Immature natural killer cell (primary cell): Measurements from ENCODE around the gene FGFR2. TPM values are rescaled to one million over a fixed set of nuclear protein-coding genes. Genes with fewer than 3 reads are reported as not detected.

Experiments used
- DNase-seq, 3 donors: peaks; one replicate each; pipeline ENCODE4 v3.0.0; 2022; ENCODE audit warnings: mixed read lengths in 1 of 3
- H3K27ac Mint-ChIP-seq, 6 donors: one replicate each; pipeline ENCODE4 v1.8.0; 2020; ENCODE audit warnings: mixed read lengths in 6 of 6, mild to moderate bottlenecking in 5 of 6, inconsistent platforms in 4 of 6, moderate library complexity in 3 of 6
- H3K27me3 Mint-ChIP-seq, 3 donors: one replicate each; pipeline ENCODE4 v1.8.0; 2020 to 2021; ENCODE audit warnings: low read depth in 3 of 3, mild to moderate bottlenecking in 3 of 3, mixed read lengths in 3 of 3, moderate library complexity in 3 of 3, inconsistent platforms in 1 of 3
- H3K36me3 Mint-ChIP-seq, 3 donors: one replicate each; pipeline ENCODE4 v1.8.0; 2020; ENCODE audit warnings: mixed read lengths in 3 of 3, inconsistent platforms in 2 of 3, mild to moderate bottlenecking in 2 of 3
- H3K4me1 Mint-ChIP-seq, 2 donors: one replicate each; pipeline ENCODE4 v1.8.0; 2020; ENCODE audit warnings: inconsistent platforms in 2 of 2, mild to moderate bottlenecking in 2 of 2, mixed read lengths in 2 of 2, moderate library complexity in 1 of 2
- H3K4me3 Mint-ChIP-seq, 5 donors: one replicate each; pipeline ENCODE4 v1.8.0; 2020; ENCODE audit warnings: mild to moderate bottlenecking in 5 of 5, mixed read lengths in 5 of 5, inconsistent platforms in 3 of 5, moderate library complexity in 3 of 5
- H3K9me3 Mint-ChIP-seq, 6 donors: one replicate each; pipeline ENCODE4 v1.8.0; 2020; ENCODE audit warnings: mild to moderate bottlenecking in 6 of 6, mixed read lengths in 6 of 6, inconsistent platforms in 4 of 6, moderate library complexity in 3 of 6
- polyA plus RNA-seq, 3 donors: library from polyadenylated mRNA; unstranded; fragments of 300-500 nt; fragmentation: Illumina TruSeq; gene quantifications; one replicate each; pipeline ENCODE4 v1.2.3, GENCODE V29; 2021

The FGFR2 gene
- polyA plus RNA-seq, 3 donors from 2014 or later: not detected

GRCh38 chr10:121617176-121617575, 18.9 kb upstream of the FGFR2 start:
- Mint-ChIP-seq H3K9me3 (no peaks in the 10 kb centered on the region), H3K27ac (no peak overlapping the region), H3K27me3 (peaks cover 0 to 2% (median 0%) of the 10 kb centered on the region in 3 donors), H3K36me3 (no peaks in the 10 kb centered on the region), H3K4me1 (no peaks in the 10 kb centered on the region), H3K4me3 (no peak overlapping the region)
- no peak for DNase-seq

- DNase-seq: no peak
- Mint-ChIP-seq H3K36me3 (no peaks in the 10 kb centered on the region), H3K27ac (no peak overlapping the region), H3K4me3 (no peak overlapping the region), H3K27me3 (peaks cover 0 to 4% (median 0%) of the 10 kb centered on the region in 3 donors), H3K9me3 (no peaks in the 10 kb centered on the region), H3K4me1 (no peaks in the 10 kb centered on the region)
Measured at GRCh38 chr10:121616291-121616690, 18.0 kb upstream of the FGFR2 start.

- Mint-ChIP-seq H3K27me3 (peaks cover 0 to 4% (median 0%) of the 10 kb centered on the region in 3 donors), H3K9me3 (no peaks in the 10 kb centered on the region), H3K36me3 (no peaks in the 10 kb centered on the region), H3K4me1 (no peaks in the 10 kb centered on the region), H3K4me3 (no peak overlapping the region), H3K27ac (no peak overlapping the region)
- DNase-seq: no peak
Measured at GRCh38 chr10:121615836-121616235, 17.6 kb upstream of the FGFR2 start.

GRCh38 chr10:121615435-121615793, 17.2 kb upstream of the FGFR2 start:
- no peak for DNase-seq
- Mint-ChIP-seq H3K36me3 (no peaks in the 10 kb centered on the region), H3K9me3 (no peaks in the 10 kb centered on the region), H3K4me1 (no peaks in the 10 kb centered on the region), H3K27me3 (peaks cover 0 to 4% (median under 1%) of the 10 kb centered on the region in 3 donors), H3K27ac (no peak overlapping the region), H3K4me3 (no peak overlapping the region)

GRCh38 chr10:121614613-121615434, 16.6 kb upstream of the FGFR2 start:
- H3K9me3 Mint-ChIP-seq: no peaks in the 10 kb centered on the region
- peaks cover 0 to 4% (median 4%) of the 10 kb centered on the region in 3 donors for H3K27me3 Mint-ChIP-seq
- no peak for DNase-seq
- no peak overlapping the region for H3K4me3 Mint-ChIP-seq
- H3K36me3 Mint-ChIP-seq: no peaks in the 10 kb centered on the region
- H3K4me1 Mint-ChIP-seq: no peaks in the 10 kb centered on the region
- H3K27ac Mint-ChIP-seq: no peak overlapping the region

GRCh38 chr10:121613456-121613855, 15.2 kb upstream of the FGFR2 start:
- Mint-ChIP-seq H3K36me3 (no peaks in the 10 kb centered on the region), H3K27me3 (peaks cover 0 to 8% (median 4%) of the 10 kb centered on the region in 3 donors), H3K4me3 (no peak overlapping the region), H3K27ac (no peak overlapping the region), H3K9me3 (no peaks in the 10 kb centered on the region), H3K4me1 (no peaks in the 10 kb centered on the region)
- no peak for DNase-seq

- H3K27me3 Mint-ChIP-seq: peaks cover 1 to 10% (median 6%) of the 10 kb centered on the region in 3 donors
- DNase-seq: no peak
- no peaks in the 10 kb centered on the region for H3K9me3 Mint-ChIP-seq
- no peaks in the 10 kb centered on the region for H3K36me3 Mint-ChIP-seq
- no peak overlapping the region for H3K4me3 Mint-ChIP-seq
- no peaks in the 10 kb centered on the region for H3K4me1 Mint-ChIP-seq
- no peak overlapping the region for H3K27ac Mint-ChIP-seq
Measured at GRCh38 chr10:121611393-121612159, 13.3 kb upstream of the FGFR2 start.

- peaks cover 1 to 10% (median 6%) of the 10 kb centered on the region in 3 donors for H3K27me3 Mint-ChIP-seq
Measured at GRCh38 chr10:121610798-121611323, 12.6 kb upstream of the FGFR2 start.

GRCh38 chr10:121609426-121610380, 11.5 kb upstream of the FGFR2 start:
- H3K9me3 Mint-ChIP-seq: no peaks in the 10 kb centered on the region
- H3K27ac Mint-ChIP-seq: no peak overlapping the region
- no peak overlapping the region for H3K4me3 Mint-ChIP-seq
- H3K27me3 Mint-ChIP-seq: peaks cover 1 to 14% (median 6%) of the 10 kb centered on the region in 3 donors
- no peaks in the 10 kb centered on the region for H3K36me3 Mint-ChIP-seq
- no peak for DNase-seq
- H3K4me1 Mint-ChIP-seq: no peaks in the 10 kb centered on the region

More at GRCh38 chr10:121610798-121611323, 12.6 kb upstream of the FGFR2 start:
- no peaks in the 10 kb centered on the region for H3K9me3 Mint-ChIP-seq
- no peak for DNase-seq
- H3K4me1 Mint-ChIP-seq: no peaks in the 10 kb centered on the region
- no peaks in the 10 kb centered on the region for H3K36me3 Mint-ChIP-seq
- no peak overlapping the region for H3K4me3 Mint-ChIP-seq
- no peak overlapping the region for H3K27ac Mint-ChIP-seq

GRCh38 chr10:121608469-121609190, 10.4 kb upstream of the FGFR2 start:
- H3K4me3 Mint-ChIP-seq: no peak overlapping the region
- H3K27ac Mint-ChIP-seq: no peak overlapping the region
- peaks cover 1 to 13% (median 6%) of the 10 kb centered on the region in 3 donors for H3K27me3 Mint-ChIP-seq
- peak in 2 of 3 donors; percentile 4 to 8 for DNase-seq
- no peaks in the 10 kb centered on the region for H3K36me3 Mint-ChIP-seq
- H3K9me3 Mint-ChIP-seq: no peaks in the 10 kb centered on the region
- no peaks in the 10 kb centered on the region for H3K4me1 Mint-ChIP-seq

GRCh38 chr10:121607310-121608055, 9.2 kb upstream of the FGFR2 start:
- H3K27me3 Mint-ChIP-seq: peaks cover 1 to 17% (median 6%) of the 10 kb centered on the region in 3 donors

GRCh38 chr10:121605708-121606107, 7.5 kb upstream of the FGFR2 start:
- Mint-ChIP-seq H3K4me1 (no peaks in the 10 kb centered on the region), H3K36me3 (peaks cover 0 to 4% (median 0%) of the 10 kb centered on the region in 3 donors), H3K9me3 (no peaks in the 10 kb centered on the region), H3K4me3 (no peak overlapping the region), H3K27ac (no peak overlapping the region), H3K27me3 (peaks cover 4 to 24% (median 18%) of the 10 kb centered on the region in 3 donors)
- no peak for DNase-seq

More at GRCh38 chr10:121607310-121608055, 9.2 kb upstream of the FGFR2 start:
- no peak for DNase-seq
- Mint-ChIP-seq H3K36me3 (no peaks in the 10 kb centered on the region), H3K4me3 (no peak overlapping the region), H3K27ac (no peak overlapping the region), H3K9me3 (no peaks in the 10 kb centered on the region), H3K4me1 (no peaks in the 10 kb centered on the region)
